Natural killer cell (primary cell): ENCODE measurements around the gene APOL1. TPM values are rescaled to one million over a fixed set of nuclear protein-coding genes. Genes with fewer than 3 reads are reported as not detected.

Experiments used
- ATAC-seq, 3 donors: fragments of 150-1000 bp in 2 of 3; fragments of 200-7000 bp in 1 of 3; cut with Tn5 transposase; 1 replicate in 1 of 3; 2 replicates in 2 of 3; pipeline ENCODE4 v1.10.0; 2021; ENCODE audit warnings: mild to moderate bottlenecking in 2 of 3, moderate library complexity in 2 of 3
- DNase-seq, 2 donors: peaks; one replicate each; pipeline versions ENCODE4 v3.0.0 to v3.0.0-alpha.2; 2013 to 2021; ENCODE audit warnings: mixed read lengths in 1 of 2
- H3K27ac ChIP-seq: one replicate; pipeline ENCODE4 v1.5.1; 2013; ENCODE audit warnings: mild to moderate bottlenecking, low read length
- H3K27me3 ChIP-seq: one replicate; pipeline ENCODE4 v1.6.1; 2013; ENCODE audit warnings: low read length; ENCODE audit not compliant: control insufficient read depth, insufficient read depth
- H3K36me3 ChIP-seq: one replicate; pipeline ENCODE4 v1.6.1; 2013; ENCODE audit warnings: low read length; ENCODE audit not compliant: control insufficient read depth, insufficient read depth
- H3K4me1 ChIP-seq: one replicate; pipeline ENCODE4 v1.6.1; 2013; ENCODE audit warnings: low read length; ENCODE audit not compliant: control insufficient read depth, insufficient read depth
- H3K4me3 ChIP-seq: one replicate; pipeline ENCODE4 v1.5.1; 2013; ENCODE audit warnings: low read length
- H3K9me3 ChIP-seq: one replicate; pipeline ENCODE4 v1.6.1; 2013; ENCODE audit warnings: low read length; ENCODE audit not compliant: control insufficient read depth, insufficient read depth
- H3K27ac Mint-ChIP-seq, 2 donors: one replicate each; pipeline ENCODE4 v1.8.0; 2022; ENCODE audit warnings: mild to moderate bottlenecking in 2 of 2, mixed read lengths in 2 of 2, moderate library complexity in 1 of 2
- H3K27me3 Mint-ChIP-seq, 2 donors: one replicate each; pipeline ENCODE4 v1.8.0; 2022; ENCODE audit warnings: low read depth in 2 of 2, mixed read lengths in 2 of 2
- H3K36me3 Mint-ChIP-seq: one replicate; pipeline ENCODE4 v1.8.0; 2022; ENCODE audit warnings: mixed read lengths
- H3K4me1 Mint-ChIP-seq, 2 donors: one replicate each; pipeline ENCODE4 v1.8.0; 2022; ENCODE audit warnings: mixed read lengths in 2 of 2
- H3K4me3 Mint-ChIP-seq: one replicate; pipeline ENCODE4 v1.8.0; 2022; ENCODE audit warnings: mild to moderate bottlenecking, moderate library complexity, mixed read lengths
- H3K9me3 Mint-ChIP-seq, 2 donors: one replicate each; pipeline ENCODE4 v1.8.0; 2022; ENCODE audit warnings: mixed read lengths in 2 of 2
- WGBS: methylation state at CpG from one replicate; pipeline ENCODE4 v1.1.7; 2013; ENCODE audit warnings: missing lambda C conversion rate; ENCODE audit not compliant: insufficient coverage; 5-methylcytosine and 5-hydroxymethylcytosine counted together
- intact Hi-C: fragments of 100-400 bp; cut with micrococcal nuclease; formaldehyde crosslinking; loops from one replicate; pipeline ENCODE4 v1.14.2; 2022
- total RNA-seq, 4 donors: library from RNA; stranded (reverse); fragments of 120-200 nt in 1 of 4; gene quantifications; one replicate each; pipeline versions ENCODE4 v1.2.3 to v1.2.4, GENCODE V29; 2013 to 2022
- TF ChIP-seq, protein P1 (sequence below): fragments of 200-600 bp; IDR thresholded peaks from one replicate; pipeline ENCODE4 v1.8.0; 2022; ENCODE audit warnings: antibody characterized with exemption

The APOL1 gene
- total RNA-seq, 3 donors from 2014 or later (not counting 1 experiment from before 2014, with no cell fraction given): 39.5 to 51.2 (median 49.6) TPM

DNA sequence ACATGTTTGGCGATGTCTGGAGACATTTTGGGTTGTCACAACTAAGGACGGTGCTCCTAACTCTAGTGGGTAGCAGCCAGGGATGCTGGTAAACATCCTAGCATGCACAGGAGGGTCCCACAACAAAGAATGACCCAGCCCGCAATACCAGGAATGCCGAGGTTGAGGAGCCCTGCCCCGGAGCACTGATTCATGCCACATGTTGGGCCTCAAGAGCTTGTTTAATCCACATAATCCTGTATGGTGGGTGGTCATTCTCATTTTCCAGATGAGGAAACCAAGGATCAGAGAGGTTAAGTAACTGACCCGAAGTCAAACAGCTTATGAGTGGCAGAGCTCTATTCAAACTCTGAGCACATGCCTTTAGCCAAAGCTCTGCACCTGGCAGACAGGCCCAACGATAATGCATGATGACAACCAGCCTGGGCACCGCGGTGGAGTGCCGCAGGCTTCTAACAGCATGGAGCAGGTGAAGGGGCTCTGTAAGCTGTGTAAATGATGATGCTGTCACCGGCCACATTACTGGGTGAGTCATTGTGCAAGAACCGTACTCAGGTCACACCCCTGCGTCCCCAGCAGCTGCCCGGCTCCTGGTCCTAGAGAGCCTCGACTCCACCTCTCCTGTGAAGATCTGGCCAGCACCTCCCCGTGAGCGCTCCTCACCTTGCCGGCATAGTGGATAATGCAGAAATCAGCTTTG lies 58.6 kb downstream of the APOL1 start:
- no peaks in the 10 kb centered on the region for H3K27me3 ChIP-seq
- Mint-ChIP-seq H3K4me3 (no peak overlapping the region), H3K27ac (no peak overlapping the region), H3K4me1 (peaks cover 6 to 16% of the 10 kb centered on the region in 2 donors), H3K27me3 (no peaks in the 10 kb centered on the region), H3K9me3 (no peaks in the 10 kb centered on the region), H3K36me3 (peaks cover 14% of the 10 kb centered on the region)
- DNase-seq: no peak
- H3K4me1 ChIP-seq: no peaks in the 10 kb centered on the region
- 85% methylated on average over 18 of the region's 18 CpGs for WGBS
- intact Hi-C loops: no loop called here
- peaks cover 87% of the 10 kb centered on the region for H3K36me3 ChIP-seq
- H3K9me3 ChIP-seq: no peaks in the 10 kb centered on the region
- no peak overlapping the region for H3K27ac ChIP-seq
- ATAC-seq: no peak
- no peak overlapping the region for H3K4me3 ChIP-seq
- TF ChIP-seq, protein P1, sequence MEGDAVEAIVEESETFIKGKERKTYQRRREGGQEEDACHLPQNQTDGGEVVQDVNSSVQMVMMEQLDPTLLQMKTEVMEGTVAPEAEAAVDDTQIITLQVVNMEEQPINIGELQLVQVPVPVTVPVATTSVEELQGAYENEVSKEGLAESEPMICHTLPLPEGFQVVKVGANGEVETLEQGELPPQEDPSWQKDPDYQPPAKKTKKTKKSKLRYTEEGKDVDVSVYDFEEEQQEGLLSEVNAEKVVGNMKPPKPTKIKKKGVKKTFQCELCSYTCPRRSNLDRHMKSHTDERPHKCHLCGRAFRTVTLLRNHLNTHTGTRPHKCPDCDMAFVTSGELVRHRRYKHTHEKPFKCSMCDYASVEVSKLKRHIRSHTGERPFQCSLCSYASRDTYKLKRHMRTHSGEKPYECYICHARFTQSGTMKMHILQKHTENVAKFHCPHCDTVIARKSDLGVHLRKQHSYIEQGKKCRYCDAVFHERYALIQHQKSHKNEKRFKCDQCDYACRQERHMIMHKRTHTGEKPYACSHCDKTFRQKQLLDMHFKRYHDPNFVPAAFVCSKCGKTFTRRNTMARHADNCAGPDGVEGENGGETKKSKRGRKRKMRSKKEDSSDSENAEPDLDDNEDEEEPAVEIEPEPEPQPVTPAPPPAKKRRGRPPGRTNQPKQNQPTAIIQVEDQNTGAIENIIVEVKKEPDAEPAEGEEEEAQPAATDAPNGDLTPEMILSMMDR: no peak

DNA sequence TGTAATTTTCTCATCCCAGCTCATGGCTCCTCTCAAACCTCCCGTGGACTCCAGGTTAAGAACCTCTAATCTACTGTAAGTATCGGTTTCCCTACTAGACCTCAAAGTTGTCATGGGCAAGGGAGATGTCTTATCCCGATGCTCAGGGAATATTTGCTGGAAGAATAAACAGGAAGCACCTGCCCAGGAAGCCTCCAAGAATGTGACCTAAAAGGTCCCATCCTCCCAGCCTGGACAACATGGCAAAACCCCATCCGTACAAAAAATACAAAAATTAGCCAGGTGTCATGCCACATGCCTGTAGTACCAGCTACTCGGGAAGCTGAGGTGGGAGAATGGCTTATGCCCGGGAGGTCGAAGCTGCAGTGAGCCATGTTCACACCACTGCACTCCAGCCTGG lies 62.4 kb downstream of the APOL1 start:
- no peaks in the 10 kb centered on the region for H3K27me3 ChIP-seq
- TF ChIP-seq, protein P1: no peak
- H3K36me3 Mint-ChIP-seq: peaks cover 6% of the 10 kb centered on the region
- peaks cover 0 to 4% of the 10 kb centered on the region in 2 donors for H3K4me1 Mint-ChIP-seq
- DNase-seq (no peak), ATAC-seq (no peak)
- H3K27me3 Mint-ChIP-seq: no peaks in the 10 kb centered on the region
- WGBS: 95% methylated on average over 7 of the region's 7 CpGs
- peak overlapping the region in 1 of 2 donors; percentile 52 for H3K27ac Mint-ChIP-seq
- H3K27ac ChIP-seq: no peak overlapping the region
- H3K4me3 Mint-ChIP-seq: no peak overlapping the region
- H3K9me3 Mint-ChIP-seq: no peaks in the 10 kb centered on the region
- peaks cover 92% of the 10 kb centered on the region for H3K36me3 ChIP-seq
- intact Hi-C loops: no loop called here
- H3K4me1 ChIP-seq: no peaks in the 10 kb centered on the region
- no peaks in the 10 kb centered on the region for H3K9me3 ChIP-seq
- H3K4me3 ChIP-seq: no peak overlapping the region

DNA sequence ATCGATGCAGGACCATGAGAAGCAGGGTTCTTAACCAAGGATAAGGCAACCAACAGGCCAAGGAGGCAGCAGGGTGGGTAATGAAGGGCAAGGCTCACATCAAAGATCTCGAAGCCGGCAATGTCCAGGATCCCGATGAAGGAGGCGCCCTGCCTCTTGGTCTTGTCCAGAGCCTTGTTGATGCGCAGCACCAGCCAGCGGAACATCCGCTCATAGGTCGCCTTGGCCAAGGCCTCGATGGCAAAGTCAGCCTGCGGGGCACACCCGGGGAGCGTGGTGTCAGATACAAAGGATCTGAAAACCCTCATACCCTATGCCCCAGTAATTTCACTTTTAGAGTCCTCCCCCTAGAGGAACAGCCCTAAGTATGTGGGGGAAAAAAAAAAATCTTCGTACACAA lies 63.5 kb downstream of the APOL1 start:
- no peak overlapping the region for H3K4me3 Mint-ChIP-seq
- Histone ChIP-seq H3K9me3 (no peaks in the 10 kb centered on the region), H3K36me3 (peaks cover 90% of the 10 kb centered on the region), H3K4me1 (no peaks in the 10 kb centered on the region), H3K27me3 (no peaks in the 10 kb centered on the region), H3K4me3 (no peak overlapping the region), H3K27ac (no peak overlapping the region)
- ATAC-seq (no peak), DNase-seq (no peak)
- H3K4me1 Mint-ChIP-seq: peaks cover 0 to 4% of the 10 kb centered on the region in 2 donors
- 99% methylated on average over 13 of the region's 14 CpGs for WGBS
- TF ChIP-seq, protein P1: no peak
- intact Hi-C loops: no loop called here
- no peaks in the 10 kb centered on the region for H3K27me3 Mint-ChIP-seq
- no peaks in the 10 kb centered on the region for H3K9me3 Mint-ChIP-seq
- H3K27ac Mint-ChIP-seq: no peak overlapping the region
- peaks cover 6% of the 10 kb centered on the region for H3K36me3 Mint-ChIP-seq

Other genes with a start within 250 kb of the APOL1 start
- 1 to 10 TPM; 1.0 to 4.7 (median 3.0) TPM for gene RBFOX2, start 224.3 kb upstream of the APOL1 start, total RNA-seq
- 100 to 1,000 TPM; 105 to 166 (median 111) TPM for gene APOL3, start 92.4 kb upstream of the APOL1 start, total RNA-seq
- under 1 TPM in 1 of 3 donors, not detected in 2; 0.70 TPM for gene APOL4, start 51.3 kb upstream of the APOL1 start, total RNA-seq
- 100 to 1,000 TPM in 1 of 3 donors, 10 to 100 TPM in 2; 51.7 to 112 (median 67.2) TPM for gene APOL2, start 13.6 kb upstream of the APOL1 start, total RNA-seq
- gene MYH9, start 134.8 kb downstream of the APOL1 start, total RNA-seq: 1,000 to 10,000 TPM in 1 of 3 donors, 100 to 1,000 TPM in 2; 803 to 1,038 (median 808) TPM
- gene TXN2, start 228.5 kb downstream of the APOL1 start, total RNA-seq: 10 to 100 TPM; 35.5 to 45.4 (median 41.5) TPM